Ascending aorta (tissue), 2 donors: ENCODE data around the gene DNAJA1. TPM values are rescaled to one million over a fixed set of nuclear protein-coding genes. Genes with fewer than 3 reads are reported as not detected.
"Not testable (repeated sequence)": the region's sequence is repeated elsewhere in the genome, so short reads cannot be mapped to it uniquely, and the experiment has no call there.

Source experiments
- DNase-seq, 2 donors: peaks; one replicate each; pipeline ENCODE4 v3.0.0-alpha.2; 2019; ENCODE audit warnings: low spot score in 2 of 2
- H3K27ac ChIP-seq, 2 donors: fragments of 200-600 bp; sonication (generic); one replicate each; pipeline ENCODE4 v1.5.1; 2016 to 2017; ENCODE audit warnings: mild to moderate bottlenecking in 1 of 2
- H3K27me3 ChIP-seq: fragments of 200-600 bp; sonication (generic); one replicate; pipeline ENCODE4 v1.5.1; 2017
- H3K36me3 ChIP-seq, 2 donors: fragments of 200-600 bp; sonication (generic); one replicate each; pipeline ENCODE4 v1.5.1; 2016
- H3K4me1 ChIP-seq, 2 donors: fragments of 200-600 bp; sonication (generic); one replicate each; pipeline ENCODE4 v1.5.1; 2016 to 2017; ENCODE audit warnings: mild to moderate bottlenecking in 1 of 2
- H3K4me3 ChIP-seq, 2 donors: fragments of 200-600 bp; sonication (generic); one replicate each; pipeline ENCODE4 v1.5.1; 2016 to 2017; ENCODE audit warnings: mild to moderate bottlenecking in 1 of 2
- H3K9me3 ChIP-seq, 2 donors: fragments of 200-600 bp; sonication (generic); one replicate each; pipeline ENCODE4 v1.5.1; 2016
- intact Hi-C: fragments of 100-400 bp; cut with DNase I; formaldehyde crosslinking; loops from one replicate; pipeline ENCODE4 v1.15.1; 2023
- total RNA-seq: library from RNA; depleted of rRNA; stranded (reverse); fragments of >200 nt; gene quantifications from one replicate; pipeline ENCODE4 v1.1.0, GENCODE V29; 2016
- TF ChIP-seq, protein P1 (sequence below), 3 experiments: fragments of 200-600 bp in 2 of 3; fragments of 450-650 bp in 1 of 3; sonication (generic) in 2 of 3; IDR thresholded peaks; one replicate each; pipeline ENCODE4 v1.5.1; 2016 to 2019; ENCODE audit warnings: antibody characterized with exemption in 3 of 3, mild to moderate bottlenecking in 1 of 3, moderate library complexity in 1 of 3

DNAJA1 gene
- total RNA-seq, 1 donor from 2014 or later: 53.6 TPM

DNA sequence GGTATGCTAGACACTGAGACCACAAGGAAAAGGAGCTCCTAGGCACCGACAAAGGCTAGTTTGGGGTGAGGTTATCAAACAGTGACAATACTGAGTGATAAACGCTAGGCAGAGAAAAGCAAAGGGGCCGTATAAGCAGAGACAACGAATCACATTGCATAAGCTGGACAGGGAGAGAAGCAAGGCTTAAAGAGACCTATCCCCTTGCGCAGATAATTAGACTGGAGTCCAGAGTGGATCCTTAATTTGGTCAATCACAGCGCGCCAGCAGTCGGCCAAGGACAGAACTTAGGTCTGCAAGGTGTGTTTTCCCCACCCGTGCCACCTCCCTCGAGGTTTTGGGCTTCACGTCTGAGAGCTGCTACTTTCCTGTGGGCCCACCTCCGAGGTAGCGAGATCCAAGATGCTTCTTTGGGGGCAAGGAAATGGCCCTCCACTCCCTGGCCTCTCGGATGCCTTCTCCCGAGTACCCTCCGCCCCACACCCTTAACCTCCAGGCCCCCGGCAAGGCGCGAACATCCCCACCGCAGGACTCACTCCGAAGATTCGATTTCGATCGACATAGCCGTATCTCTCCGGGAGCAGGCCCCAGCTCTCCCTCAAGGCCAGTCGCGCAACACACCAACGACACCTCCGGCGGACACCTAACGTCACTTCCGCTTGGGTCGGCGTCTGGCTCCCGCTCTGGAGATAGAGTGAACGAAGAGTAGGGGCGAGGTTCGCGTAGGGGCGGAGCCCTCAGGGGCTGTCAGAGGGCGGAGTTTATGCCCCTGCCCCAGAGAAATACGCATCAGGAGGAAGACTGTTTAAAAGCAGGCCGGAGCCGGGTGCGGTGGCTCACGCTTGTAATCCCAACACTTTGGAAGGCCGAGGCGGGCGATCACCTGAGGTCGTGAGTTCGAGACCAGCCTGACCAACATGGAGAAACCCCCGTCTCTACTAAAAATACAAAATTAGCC, 51.3 kb downstream of the DNAJA1 start, which contains the start of gene SMU1:
SMU1 (minus strand) TSS at position 629 of the 959 bp plus-strand sequence; CDS start at position 563, 66 bp downstream.
- Histone ChIP-seq H3K4me3 (peak within 1 kb of the TSS; percentile 83 to 94), H3K27ac (peak within 1 kb of the TSS; percentile 94 to 97), H3K27me3 (no peaks in the 10 kb centered on the region), H3K36me3 (peaks cover 13 to 27% of the 10 kb centered on the region in 2 donors), H3K4me1 (peaks cover 0 to 10% of the 10 kb centered on the region in 2 donors), H3K9me3 (no peaks in the 10 kb centered on the region)
- TF ChIP-seq, protein P1, sequence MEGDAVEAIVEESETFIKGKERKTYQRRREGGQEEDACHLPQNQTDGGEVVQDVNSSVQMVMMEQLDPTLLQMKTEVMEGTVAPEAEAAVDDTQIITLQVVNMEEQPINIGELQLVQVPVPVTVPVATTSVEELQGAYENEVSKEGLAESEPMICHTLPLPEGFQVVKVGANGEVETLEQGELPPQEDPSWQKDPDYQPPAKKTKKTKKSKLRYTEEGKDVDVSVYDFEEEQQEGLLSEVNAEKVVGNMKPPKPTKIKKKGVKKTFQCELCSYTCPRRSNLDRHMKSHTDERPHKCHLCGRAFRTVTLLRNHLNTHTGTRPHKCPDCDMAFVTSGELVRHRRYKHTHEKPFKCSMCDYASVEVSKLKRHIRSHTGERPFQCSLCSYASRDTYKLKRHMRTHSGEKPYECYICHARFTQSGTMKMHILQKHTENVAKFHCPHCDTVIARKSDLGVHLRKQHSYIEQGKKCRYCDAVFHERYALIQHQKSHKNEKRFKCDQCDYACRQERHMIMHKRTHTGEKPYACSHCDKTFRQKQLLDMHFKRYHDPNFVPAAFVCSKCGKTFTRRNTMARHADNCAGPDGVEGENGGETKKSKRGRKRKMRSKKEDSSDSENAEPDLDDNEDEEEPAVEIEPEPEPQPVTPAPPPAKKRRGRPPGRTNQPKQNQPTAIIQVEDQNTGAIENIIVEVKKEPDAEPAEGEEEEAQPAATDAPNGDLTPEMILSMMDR (IDR thresholded peaks at IDR 0.05): no peak
- peak; percentile 94 to 99 for DNase-seq
- intact Hi-C loops: loop anchor here (1.0 to 5.0 kb wide), 3 partner anchors 32 to 188 kb away; partner anchors contain the start of genes BAG1 and DNAJA1

DNA sequence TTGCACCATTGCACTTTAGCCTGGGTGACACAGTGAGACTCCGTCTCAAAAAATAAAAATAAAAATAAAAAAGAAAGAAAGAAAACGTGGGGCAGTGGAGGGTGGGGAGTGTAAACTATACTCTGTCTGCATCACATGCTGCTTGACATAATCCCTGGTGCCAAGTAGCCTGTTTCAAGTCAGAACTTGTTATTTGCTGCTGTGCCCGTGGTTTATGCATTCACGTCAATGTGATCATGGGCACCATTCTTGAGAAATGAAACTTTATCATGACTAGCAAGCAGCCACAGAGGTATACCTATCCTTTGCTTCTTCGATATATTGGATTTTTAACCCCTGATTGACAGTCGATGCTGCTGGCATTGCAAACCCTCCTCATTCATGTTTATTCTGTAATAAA, 55.5 kb downstream of the DNAJA1 start:
- H3K4me1 ChIP-seq: peaks cover 12 to 18% of the 10 kb centered on the region in 2 donors
- no peaks in the 10 kb centered on the region for H3K36me3 ChIP-seq
- no peaks in the 10 kb centered on the region for H3K9me3 ChIP-seq
- DNase-seq: no peak
- intact Hi-C loops: loop anchor here (2.0 kb wide), 1 partner anchor 86 kb away; the partner anchor contains the start of gene B4GALT1
- peak overlapping the region; percentile 62 to 69 for H3K27ac ChIP-seq
- no peak overlapping the region for H3K4me3 ChIP-seq
- TF ChIP-seq, protein P1 (IDR thresholded peaks at IDR 0.05): no peak
- H3K27me3 ChIP-seq: no peaks in the 10 kb centered on the region

DNA sequence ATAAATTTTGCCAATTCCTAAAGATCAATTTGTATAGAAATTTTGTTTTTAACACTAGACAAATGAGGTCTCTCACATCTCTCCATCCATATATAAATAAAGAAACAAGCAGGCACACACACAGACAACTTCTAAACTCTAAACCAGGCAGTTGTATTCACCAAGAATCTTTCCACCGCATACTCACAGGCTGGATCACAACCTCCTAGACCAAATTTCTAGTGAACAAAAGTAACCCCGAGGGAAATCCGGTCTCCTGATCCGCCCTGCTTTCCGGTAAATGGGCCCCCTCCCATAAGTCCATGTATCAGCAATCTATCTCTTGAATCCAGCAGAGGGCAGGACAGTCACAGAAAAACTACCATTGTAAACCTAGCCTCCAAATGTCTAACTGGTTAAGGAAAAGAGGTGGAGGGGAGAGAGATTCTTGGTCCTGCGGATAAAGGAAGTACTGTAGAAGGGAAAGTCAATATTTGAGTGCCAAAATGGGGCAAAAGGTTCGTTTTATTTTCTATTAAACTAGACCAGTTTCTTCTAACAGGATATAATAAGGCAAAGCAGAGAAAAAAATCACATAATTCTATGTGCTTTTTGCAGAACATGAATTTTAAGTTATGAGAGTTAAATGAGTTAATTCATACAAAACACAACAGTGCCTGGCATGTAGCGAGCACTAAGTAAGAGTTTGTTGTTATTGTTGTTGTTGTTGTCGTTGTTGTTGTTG, 56.2 kb downstream of the DNAJA1 start:
- no peak overlapping the region for H3K4me3 ChIP-seq
- TF ChIP-seq, protein P1 (IDR thresholded peaks at IDR 0.05): peak; percentile 62 to 86 (median 77)
- no peaks in the 10 kb centered on the region for H3K27me3 ChIP-seq
- H3K27ac ChIP-seq: peak overlapping the region; percentile 62 to 69
- H3K36me3 ChIP-seq: no peaks in the 10 kb centered on the region
- H3K9me3 ChIP-seq: no peaks in the 10 kb centered on the region
- intact Hi-C loops: loop anchor here (1.0 to 2.0 kb wide), 2 partner anchors 86 to 144 kb away; partner anchors contain the start of gene B4GALT1
- peak in 1 of 2 donors; percentile 88 for DNase-seq
- H3K4me1 ChIP-seq: peaks cover 12 to 14% of the 10 kb centered on the region in 2 donors

DNA sequence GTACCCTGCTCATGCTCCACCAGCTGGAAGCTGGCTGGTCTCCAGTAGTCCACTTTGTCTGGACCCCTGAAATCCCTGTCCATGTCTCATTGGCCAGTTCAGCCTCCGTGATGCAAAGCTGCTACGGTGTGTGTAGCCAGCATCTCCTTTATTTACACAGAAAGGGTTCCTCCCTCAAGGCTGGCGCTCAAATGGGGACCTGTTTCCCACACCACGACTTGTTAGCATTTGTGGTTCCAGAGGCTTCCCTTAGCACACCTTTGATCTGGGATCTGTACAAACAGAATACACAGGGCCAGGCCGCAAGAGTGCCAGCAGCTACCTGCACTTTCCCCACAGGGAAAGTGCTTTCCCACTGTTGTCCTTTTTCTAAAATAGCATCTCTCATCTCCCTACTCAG, 57.1 kb downstream of the DNAJA1 start:
- Histone ChIP-seq H3K36me3 (no peaks in the 10 kb centered on the region), H3K9me3 (no peaks in the 10 kb centered on the region), H3K27ac (peak overlapping the region; percentile 61 to 69), H3K4me3 (no peak overlapping the region), H3K4me1 (peaks cover 12 to 14% of the 10 kb centered on the region in 2 donors), H3K27me3 (no peaks in the 10 kb centered on the region)
- no peak for DNase-seq
- TF ChIP-seq, protein P1 (IDR thresholded peaks at IDR 0.05): no peak
- intact Hi-C loops: no loop called here

DNA sequence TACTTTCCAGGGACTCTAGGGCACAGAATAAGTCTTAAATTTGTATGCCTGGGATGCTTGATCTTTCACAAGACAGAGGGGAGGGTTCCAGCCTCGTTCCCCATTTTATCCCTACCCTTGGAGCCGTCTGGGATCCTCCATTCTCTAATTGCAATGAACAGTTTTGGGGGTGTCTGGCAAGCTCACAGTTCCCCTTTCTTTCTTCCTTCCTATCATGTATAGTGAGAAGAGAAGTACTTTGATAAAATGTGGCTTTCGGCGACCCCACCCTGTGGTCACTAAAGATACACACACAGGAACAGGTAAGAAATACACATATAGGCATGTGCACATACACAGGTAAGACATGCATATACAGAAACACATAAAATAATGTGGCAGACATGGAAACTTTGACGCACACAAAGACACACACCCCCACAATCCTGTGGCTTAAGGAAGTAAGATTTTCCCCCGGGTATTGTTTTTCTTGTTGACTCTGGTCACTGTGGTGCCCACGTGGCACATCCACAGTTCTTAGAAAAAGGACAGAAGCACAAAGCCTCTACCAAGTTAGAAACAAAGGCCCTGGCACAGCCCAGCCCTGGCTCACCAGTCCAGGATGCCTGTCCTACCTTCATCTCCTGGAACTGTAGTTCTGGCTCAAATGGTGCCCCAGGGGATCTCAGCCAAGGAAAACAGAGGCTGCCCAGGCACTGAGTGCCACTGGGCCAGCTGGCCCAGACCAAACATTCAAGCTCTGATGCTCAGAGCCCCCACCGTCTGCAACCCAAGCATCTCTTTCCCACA, 57.7 kb downstream of the DNAJA1 start:
- no peak for DNase-seq
- Histone ChIP-seq H3K27ac (peak overlapping the region; percentile 61 to 69), H3K4me3 (no peak overlapping the region)

DNA sequence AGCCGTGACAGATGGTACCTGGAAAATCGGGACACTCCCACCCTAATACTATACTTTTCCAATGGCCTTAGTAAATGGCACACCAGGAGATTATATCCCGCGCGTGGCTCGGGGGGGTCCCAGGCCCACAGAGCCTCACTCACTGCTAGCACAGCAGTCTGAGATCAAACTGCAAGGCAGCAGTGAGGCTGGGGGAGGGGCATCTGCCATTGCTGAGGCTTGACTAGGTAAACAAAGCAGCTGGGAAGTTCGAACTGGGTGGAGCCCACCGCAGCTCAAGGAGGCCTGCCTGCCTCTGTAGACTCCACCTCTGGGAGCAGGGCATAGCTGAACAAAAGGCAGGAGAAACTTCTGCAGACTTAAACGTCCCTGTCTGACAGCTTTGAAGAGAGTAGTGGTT, 60.6 kb downstream of the DNAJA1 start:
- H3K4me1 ChIP-seq: peaks cover 12% of the 10 kb centered on the region in 2 donors
- H3K9me3 ChIP-seq, H3K4me3 ChIP-seq, DNase-seq, H3K27ac ChIP-seq, H3K36me3 ChIP-seq, intact Hi-C loops, H3K27me3 ChIP-seq: not testable (repeated sequence)

More for the DNA sequence above, 57.7 kb downstream of the DNAJA1 start:
- Histone ChIP-seq H3K36me3 (no peaks in the 10 kb centered on the region), H3K4me1 (peaks cover 12% of the 10 kb centered on the region in 2 donors), H3K9me3 (no peaks in the 10 kb centered on the region), H3K27me3 (no peaks in the 10 kb centered on the region)
- intact Hi-C loops: no loop called here
- TF ChIP-seq, protein P1 (IDR thresholded peaks at IDR 0.05): no peak
